ENCODE measurements around the gene RYR2.

DNA sequence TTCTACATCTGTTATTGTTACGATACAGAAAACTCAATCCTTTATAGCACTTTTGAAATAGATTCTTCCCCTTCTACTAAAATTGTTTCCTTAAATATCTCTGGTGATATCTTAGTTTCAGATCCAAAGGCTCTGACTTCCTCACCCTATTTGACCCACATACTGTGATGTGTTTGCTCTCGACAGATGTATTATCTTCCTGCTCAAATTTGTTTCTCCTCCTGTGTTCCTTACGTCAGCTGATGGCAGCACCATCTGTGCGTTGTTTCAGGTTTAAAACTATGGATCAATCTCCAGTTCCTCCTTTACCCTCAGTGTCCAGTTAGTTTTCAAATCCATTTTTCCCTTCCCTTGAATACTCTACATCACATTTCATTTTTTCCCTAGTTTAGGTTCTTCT lies 274.4 kb downstream of the RYR2 start:
- TF ChIP-seq BCL3 (IDR thresholded peaks at IDR 0.05) (no peak), CHD4 (IDR thresholded peaks at IDR 0.05; ENCODE audit: borderline replicate concordance) (no peak), POLR2A (IDR thresholded peaks at IDR 0.05; ENCODE audit: low read length) (no peak), MAFK (IDR thresholded peaks at IDR 0.05; ENCODE audit: partially characterized antibody) (no peak), SREBF2 (IDR thresholded peaks at IDR 0.05) (no peak), EP300 (IDR thresholded peaks at IDR 0.05) (no peak), TP53 (CRISPR knock-in tag; IDR thresholded peaks at IDR 0.05) (no peak), BHLHE40 (IDR thresholded peaks at IDR 0.05; ENCODE audit: low read depth, low read length) (no peak), MYC (IDR thresholded peaks at IDR 0.05; ENCODE audit: borderline replicate concordance, low read length) (no peak), CBX8 (IDR thresholded peaks at IDR 0.05) (no peak), MAZ (IDR thresholded peaks at IDR 0.05; ENCODE audit: borderline replicate concordance, low read depth, low read length) (no peak)
- TF ChIP-seq, protein P1, sequence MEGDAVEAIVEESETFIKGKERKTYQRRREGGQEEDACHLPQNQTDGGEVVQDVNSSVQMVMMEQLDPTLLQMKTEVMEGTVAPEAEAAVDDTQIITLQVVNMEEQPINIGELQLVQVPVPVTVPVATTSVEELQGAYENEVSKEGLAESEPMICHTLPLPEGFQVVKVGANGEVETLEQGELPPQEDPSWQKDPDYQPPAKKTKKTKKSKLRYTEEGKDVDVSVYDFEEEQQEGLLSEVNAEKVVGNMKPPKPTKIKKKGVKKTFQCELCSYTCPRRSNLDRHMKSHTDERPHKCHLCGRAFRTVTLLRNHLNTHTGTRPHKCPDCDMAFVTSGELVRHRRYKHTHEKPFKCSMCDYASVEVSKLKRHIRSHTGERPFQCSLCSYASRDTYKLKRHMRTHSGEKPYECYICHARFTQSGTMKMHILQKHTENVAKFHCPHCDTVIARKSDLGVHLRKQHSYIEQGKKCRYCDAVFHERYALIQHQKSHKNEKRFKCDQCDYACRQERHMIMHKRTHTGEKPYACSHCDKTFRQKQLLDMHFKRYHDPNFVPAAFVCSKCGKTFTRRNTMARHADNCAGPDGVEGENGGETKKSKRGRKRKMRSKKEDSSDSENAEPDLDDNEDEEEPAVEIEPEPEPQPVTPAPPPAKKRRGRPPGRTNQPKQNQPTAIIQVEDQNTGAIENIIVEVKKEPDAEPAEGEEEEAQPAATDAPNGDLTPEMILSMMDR (IDR thresholded peaks at IDR 0.05) = no peak
- TF ChIP-seq, protein P2, sequence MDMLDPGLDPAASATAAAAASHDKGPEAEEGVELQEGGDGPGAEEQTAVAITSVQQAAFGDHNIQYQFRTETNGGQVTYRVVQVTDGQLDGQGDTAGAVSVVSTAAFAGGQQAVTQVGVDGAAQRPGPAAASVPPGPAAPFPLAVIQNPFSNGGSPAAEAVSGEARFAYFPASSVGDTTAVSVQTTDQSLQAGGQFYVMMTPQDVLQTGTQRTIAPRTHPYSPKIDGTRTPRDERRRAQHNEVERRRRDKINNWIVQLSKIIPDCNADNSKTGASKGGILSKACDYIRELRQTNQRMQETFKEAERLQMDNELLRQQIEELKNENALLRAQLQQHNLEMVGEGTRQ (IDR thresholded peaks at IDR 0.05) = no peak

All from A549 (cell line).